Left ventricle myocardium inferior (tissue), 1 donor: ENCODE results near the gene MEF2D. TPM values are rescaled to one million over a fixed set of nuclear protein-coding genes. Genes with fewer than 3 reads are reported as not detected.

Source experiments
- DNase-seq: peaks from one replicate; pipeline ENCODE4 v3.0.0-alpha.2; 2020
- H3K27ac ChIP-seq: fragments of 200-600 bp; replicated peaks from 2 replicates; pipeline ENCODE4 v1.8.0; 2021
- H3K27me3 ChIP-seq: fragments of 200-600 bp; 2 replicates; pipeline ENCODE4 v1.8.0; 2021; ENCODE audit warnings: low read depth
- H3K36me3 ChIP-seq: fragments of 200-600 bp; 2 replicates; pipeline ENCODE4 v1.8.0; 2021
- H3K4me1 ChIP-seq: fragments of 200-600 bp; 2 replicates; pipeline ENCODE4 v1.8.0; 2021
- H3K4me3 ChIP-seq: fragments of 200-600 bp; 2 replicates; pipeline ENCODE4 v1.8.0; 2021; ENCODE audit warnings: mild to moderate bottlenecking, moderate library complexity
- H3K9me3 ChIP-seq: fragments of 200-600 bp; replicated peaks from 2 replicates; pipeline ENCODE4 v1.8.0; 2021
- CTCF ChIP-seq: fragments of 200-600 bp; IDR thresholded peaks from 2 replicates; pipeline ENCODE4 v1.8.0; 2021; ENCODE audit warnings: antibody characterized with exemption, mild to moderate bottlenecking, borderline replicate concordance
- intact Hi-C: fragments of 100-400 bp; cut with micrococcal nuclease; formaldehyde crosslinking; loops from one replicate; pipeline ENCODE4 v1.11.0; 2022
- total RNA-seq: library from RNA; stranded (reverse); fragmentation: NEBNext Ultra II Directional; extraction: Animal tissue kit (Norgen Biotek cat#: 25700); gene quantifications from one replicate; pipeline ENCODE4 v1.2.1, GENCODE V29; 2021
- donor health status: DM: no; HTN: yes; CAD: no; lungs with severe emphysema.

MEF2D gene
- total RNA-seq, 1 donor from 2014 or later: 96.8 TPM

- intact Hi-C loops: loop anchor here (10.0 kb wide), 1 partner anchor 46 kb away; no protein-coding TSS in a partner anchor
- Histone ChIP-seq H3K4me1 (peaks cover 93% of the 10 kb centered on the region), H3K36me3 (no peaks in the 10 kb centered on the region), H3K9me3 (no peaks in the 10 kb centered on the region), H3K27me3 (no peaks in the 10 kb centered on the region), H3K4me3 (peak overlapping the region; percentile 98), H3K27ac (peak overlapping the region; percentile 100)
- peak; percentile 62 for TF ChIP-seq CTCF
- peak; percentile 95 for DNase-seq
Measured at GRCh38 chr1:156500793-156501506, 375 bp upstream of the MEF2D start.

GRCh38 chr1:156499842-156500542, 583 bp downstream of the MEF2D start:
- H3K9me3 ChIP-seq: no peaks in the 10 kb centered on the region
- intact Hi-C loops: loop anchor here (2.0 to 10.0 kb wide), 2 partner anchors 19 to 45 kb away; no protein-coding TSS in a partner anchor
- peak overlapping the region; percentile 100 for H3K27ac ChIP-seq
- H3K36me3 ChIP-seq: no peaks in the 10 kb centered on the region
- peak; percentile 78 for DNase-seq
- no peak for TF ChIP-seq CTCF
- H3K4me1 ChIP-seq: peaks cover 96% of the 10 kb centered on the region
- peak overlapping the region; percentile 98 for H3K4me3 ChIP-seq
- H3K27me3 ChIP-seq: no peaks in the 10 kb centered on the region

GRCh38 chr1:156499194-156499841, 1.3 kb downstream of the MEF2D start:
- H3K27ac ChIP-seq: peak overlapping the region; percentile 100
- no peaks in the 10 kb centered on the region for H3K9me3 ChIP-seq
- intact Hi-C loops: loop anchor here (2.0 kb wide), 1 partner anchor 19 kb away; no protein-coding TSS in a partner anchor
- H3K27me3 ChIP-seq: no peaks in the 10 kb centered on the region
- H3K36me3 ChIP-seq: no peaks in the 10 kb centered on the region
- DNase-seq: no peak
- H3K4me1 ChIP-seq: peaks cover 97% of the 10 kb centered on the region
- H3K4me3 ChIP-seq: peak overlapping the region; percentile 98
- no peak for TF ChIP-seq CTCF

- peak overlapping the region; percentile 100 for H3K27ac ChIP-seq
- H3K4me1 ChIP-seq: peaks cover 97% of the 10 kb centered on the region
- no peaks in the 10 kb centered on the region for H3K36me3 ChIP-seq
- intact Hi-C loops: loop anchor here (2.0 kb wide), 1 partner anchor 18 kb away; no protein-coding TSS in a partner anchor
- H3K27me3 ChIP-seq: no peaks in the 10 kb centered on the region
- H3K9me3 ChIP-seq: no peaks in the 10 kb centered on the region
- peak overlapping the region; percentile 98 for H3K4me3 ChIP-seq
- DNase-seq: peak; percentile 76
- TF ChIP-seq CTCF: no peak
Measured at GRCh38 chr1:156498432-156499193, 2.0 kb downstream of the MEF2D start.
